K562 (cell line): ENCODE measurements around the gene GPX2. TPM values are rescaled to one million over a fixed set of nuclear protein-coding genes. Genes with fewer than 3 reads are reported as not detected.

Source experiments
- BACH1 ChIP-seq: fragments of 200-800 bp; sonication (Bioruptor generic); IDR thresholded peaks from 2 replicates; pipeline ENCODE4 v1.6.1; 2016; ENCODE audit warnings: missing genetic modification characterization, missing compliant biosample characterization
- EP300 ChIP-seq: IDR thresholded peaks from 2 replicates; pipeline ENCODE4 v1.6.1; 2012; ENCODE audit warnings: low read length, improper control_type of control experiment
- GABPB2 ChIP-seq: fragments of 250-450 bp; sonication (Bioruptor Pico); conservative IDR thresholded peaks from 2 replicates; pipeline ENCODE4 v1.5.1; 2021; ENCODE audit warnings: mild to moderate bottlenecking
- ILK ChIP-seq: fragments of 450-650 bp; IDR thresholded peaks from 2 replicates; pipeline ENCODE4 v1.6.1; 2016; ENCODE audit warnings: missing genetic modification characterization, low read depth, mild to moderate bottlenecking, missing compliant biosample characterization, moderate library complexity, borderline replicate concordance
- JUN ChIP-seq, 2 experiments: sonication (generic) in 1 of 2; formaldehyde crosslinking in 1 of 2; IDR thresholded peaks; 2 replicates each; pipeline versions ENCODE4 v1.6.1 to v1.8.0; 2012 to 2022; ENCODE audit warnings: borderline replicate concordance in 2 of 2, mild to moderate bottlenecking in 2 of 2, improper control_type of control experiment in 1 of 2, low read depth in 1 of 2, low read length in 1 of 2, missing genetic modification reagents in 1 of 2
- MECOM ChIP-seq: fragments of 250-450 bp; sonication (Bioruptor Pico); IDR thresholded peaks from 2 replicates; pipeline ENCODE4 v1.8.0; 2022; ENCODE audit warnings: inconsistent platforms
- MYC ChIP-seq, 2 experiments: fragments of 250-450 bp in 1 of 2; sonication (Bioruptor Pico) in 1 of 2; IDR thresholded peaks; 2 replicates each; pipeline versions ENCODE4 v1.5.1 to v1.6.1; 2012 to 2021; ENCODE audit warnings: low read depth in 2 of 2, borderline replicate concordance in 1 of 2, improper control_type of control experiment in 1 of 2, low read length in 1 of 2, mild to moderate bottlenecking in 1 of 2, moderate library complexity in 1 of 2
- NFE2L1 ChIP-seq: fragments of 450-650 bp; IDR thresholded peaks from 2 replicates; pipeline ENCODE4 v1.6.1; 2016; ENCODE audit warnings: missing genetic modification characterization, low read depth, mild to moderate bottlenecking, missing compliant biosample characterization, moderate library complexity, borderline replicate concordance
- NFXL1 ChIP-seq: fragments of 450-650 bp; formaldehyde crosslinking; IDR thresholded peaks from 2 replicates; pipeline ENCODE4 v1.4.0; 2021; ENCODE audit warnings: mild to moderate bottlenecking
- PHTF2 ChIP-seq: fragments of 250-450 bp; sonication (Bioruptor Pico); IDR thresholded peaks from 2 replicates; pipeline ENCODE4 v1.5.0; 2021; ENCODE audit warnings: mild to moderate bottlenecking
- RFX1 ChIP-seq: fragments of 450-650 bp; IDR thresholded peaks from 2 replicates; pipeline ENCODE4 v1.6.1; 2016; ENCODE audit warnings: mild to moderate bottlenecking, moderate library complexity
- TRIM24 ChIP-seq, 2 experiments: fragments of 450-650 bp; IDR thresholded peaks; 2 replicates each; pipeline ENCODE4 v1.6.1; 2016
- ZNF121 ChIP-seq: sonication (generic); formaldehyde crosslinking; conservative IDR thresholded peaks from 2 replicates; pipeline ENCODE4 v1.8.0; 2022; ENCODE audit warnings: missing genetic modification reagents
- ZNF75A ChIP-seq: fragments of 450-650 bp; formaldehyde crosslinking; IDR thresholded peaks from 2 replicates; pipeline ENCODE4 v1.4.0; 2020; ENCODE audit warnings: mild to moderate bottlenecking
- polyA plus RNA-seq, 8 experiments: library from polyadenylated mRNA; depleted of rRNA in 4 of 8; stranded (reverse) in 5 of 8; unstranded in 3 of 8; fragments of >200 nt; fragmentation: Nextera tagmentation in 2 of 8; fragmentation: Illumina TruSeq in 1 of 8; extraction: Ambion mirVana in 2 of 8; extraction: Trizol in 1 of 8; gene quantifications; 2 replicates each; pipeline versions ENCODE4 v1.2.1 to v1.2.3, GENCODE V29; 2011 to 2014; ENCODE audit warnings: inconsistent platforms in 1 of 8, missing spikeins in 1 of 8
- total RNA-seq, 7 experiments: library from RNA; depleted of rRNA in 6 of 7; stranded (reverse); fragments of >200 nt in 6 of 7; fragmentation: Illumina TruSeq in 2 of 7; extraction: Trizol in 2 of 7; gene quantifications; 2 replicates each; pipeline versions ENCODE4 v1.2.1 to v1.2.3, GENCODE V29; 2011 to 2021; ENCODE audit warnings: low replicate concordance in 1 of 7
- TF ChIP-seq, protein P1 (sequence below): fragments of 250-450 bp; sonication (Bioruptor Pico); IDR thresholded peaks from 2 replicates; pipeline ENCODE4 v1.5.0; 2022; ENCODE audit warnings: mild to moderate bottlenecking
- TF ChIP-seq, protein P2 (sequence below): fragments of 450-650 bp; IDR thresholded peaks from 2 replicates; pipeline ENCODE4 v1.6.1; 2018; ENCODE audit not compliant: partially characterized antibody
- TF ChIP-seq, protein P3 (sequence below): sonication (generic); formaldehyde crosslinking; IDR thresholded peaks from 2 replicates; pipeline ENCODE4 v1.8.0; 2023; ENCODE audit warnings: mild to moderate bottlenecking, missing genetic modification reagents
- TF ChIP-seq, protein P4 (sequence below): conservative IDR thresholded peaks from 2 replicates; pipeline ENCODE4 v1.6.1; 2011; ENCODE audit warnings: low read depth, mild to moderate bottlenecking, low read length; ENCODE audit not compliant: control insufficient read depth

Gene GPX2
- total and polyA plus RNA-seq, 9 of the 15 experiments (the other 6 are each of a cell fraction or from before 2014, with no cell fraction given) = 0.24 TPM; not detected in 8

DNA sequence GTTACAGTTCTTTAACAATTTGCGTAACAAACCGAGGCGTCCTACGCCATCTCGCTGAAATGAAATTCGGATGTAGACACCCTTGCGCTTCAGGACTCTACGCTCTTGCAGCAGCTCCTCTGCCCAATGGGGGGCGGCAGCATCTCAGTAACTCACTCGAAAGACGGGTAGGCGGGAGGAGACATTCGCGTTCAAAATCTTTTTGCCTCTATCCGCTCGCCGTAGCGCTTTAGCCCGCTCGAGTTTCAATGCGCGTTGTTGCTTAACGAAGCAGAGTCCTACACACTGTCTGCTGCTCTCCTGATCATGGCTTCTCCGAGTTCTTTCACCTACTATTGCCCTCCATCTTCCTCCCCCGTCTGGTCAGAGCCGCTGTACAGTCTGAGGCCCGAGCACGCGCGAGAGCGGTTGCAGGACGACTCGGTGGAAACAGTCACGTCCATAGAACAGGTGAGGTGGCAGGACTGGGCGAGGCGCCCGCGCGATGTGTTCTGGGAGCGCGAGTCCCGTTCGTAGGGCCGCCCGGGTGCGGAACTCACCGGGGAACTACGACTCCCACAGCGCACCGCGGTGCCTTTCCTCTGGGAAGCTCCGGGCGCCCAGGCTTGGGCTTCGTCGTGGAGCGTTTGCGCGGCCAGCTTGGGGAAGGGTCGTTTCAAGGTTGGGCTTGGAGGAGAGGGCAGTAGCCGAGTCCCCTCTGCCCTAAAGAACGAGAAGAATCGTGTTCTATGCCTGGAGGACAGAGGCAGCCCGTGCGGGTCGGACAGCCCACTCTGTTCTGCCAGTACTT lies 44.3 kb upstream of the GPX2 start, which contains the start of gene FNTB (continued):
- TF ChIP-seq, protein P1, sequence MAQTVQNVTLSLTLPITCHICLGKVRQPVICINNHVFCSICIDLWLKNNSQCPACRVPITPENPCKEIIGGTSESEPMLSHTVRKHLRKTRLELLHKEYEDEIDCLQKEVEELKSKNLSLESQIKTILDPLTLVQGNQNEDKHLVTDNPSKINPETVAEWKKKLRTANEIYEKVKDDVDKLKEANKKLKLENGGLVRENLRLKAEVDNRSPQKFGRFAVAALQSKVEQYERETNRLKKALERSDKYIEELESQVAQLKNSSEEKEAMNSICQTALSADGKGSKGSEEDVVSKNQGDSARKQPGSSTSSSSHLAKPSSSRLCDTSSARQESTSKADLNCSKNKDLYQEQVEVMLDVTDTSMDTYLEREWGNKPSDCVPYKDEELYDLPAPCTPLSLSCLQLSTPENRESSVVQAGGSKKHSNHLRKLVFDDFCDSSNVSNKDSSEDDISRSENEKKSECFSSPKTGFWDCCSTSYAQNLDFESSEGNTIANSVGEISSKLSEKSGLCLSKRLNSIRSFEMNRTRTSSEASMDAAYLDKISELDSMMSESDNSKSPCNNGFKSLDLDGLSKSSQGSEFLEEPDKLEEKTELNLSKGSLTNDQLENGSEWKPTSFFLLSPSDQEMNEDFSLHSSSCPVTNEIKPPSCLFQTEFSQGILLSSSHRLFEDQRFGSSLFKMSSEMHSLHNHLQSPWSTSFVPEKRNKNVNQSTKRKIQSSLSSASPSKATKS (CRISPR knock-in tag) = no peak
- TF ChIP-seq TRIM24 (IDR thresholded peaks at IDR 0.05) = peak in 1 of 2 experiments; percentile 69; a peak in 2 of 4 replicates
- TF ChIP-seq RFX1 = no peak
- no peak for TF ChIP-seq ILK (tag)
- no peak for TF ChIP-seq GABPB2
- TF ChIP-seq, protein P2, sequence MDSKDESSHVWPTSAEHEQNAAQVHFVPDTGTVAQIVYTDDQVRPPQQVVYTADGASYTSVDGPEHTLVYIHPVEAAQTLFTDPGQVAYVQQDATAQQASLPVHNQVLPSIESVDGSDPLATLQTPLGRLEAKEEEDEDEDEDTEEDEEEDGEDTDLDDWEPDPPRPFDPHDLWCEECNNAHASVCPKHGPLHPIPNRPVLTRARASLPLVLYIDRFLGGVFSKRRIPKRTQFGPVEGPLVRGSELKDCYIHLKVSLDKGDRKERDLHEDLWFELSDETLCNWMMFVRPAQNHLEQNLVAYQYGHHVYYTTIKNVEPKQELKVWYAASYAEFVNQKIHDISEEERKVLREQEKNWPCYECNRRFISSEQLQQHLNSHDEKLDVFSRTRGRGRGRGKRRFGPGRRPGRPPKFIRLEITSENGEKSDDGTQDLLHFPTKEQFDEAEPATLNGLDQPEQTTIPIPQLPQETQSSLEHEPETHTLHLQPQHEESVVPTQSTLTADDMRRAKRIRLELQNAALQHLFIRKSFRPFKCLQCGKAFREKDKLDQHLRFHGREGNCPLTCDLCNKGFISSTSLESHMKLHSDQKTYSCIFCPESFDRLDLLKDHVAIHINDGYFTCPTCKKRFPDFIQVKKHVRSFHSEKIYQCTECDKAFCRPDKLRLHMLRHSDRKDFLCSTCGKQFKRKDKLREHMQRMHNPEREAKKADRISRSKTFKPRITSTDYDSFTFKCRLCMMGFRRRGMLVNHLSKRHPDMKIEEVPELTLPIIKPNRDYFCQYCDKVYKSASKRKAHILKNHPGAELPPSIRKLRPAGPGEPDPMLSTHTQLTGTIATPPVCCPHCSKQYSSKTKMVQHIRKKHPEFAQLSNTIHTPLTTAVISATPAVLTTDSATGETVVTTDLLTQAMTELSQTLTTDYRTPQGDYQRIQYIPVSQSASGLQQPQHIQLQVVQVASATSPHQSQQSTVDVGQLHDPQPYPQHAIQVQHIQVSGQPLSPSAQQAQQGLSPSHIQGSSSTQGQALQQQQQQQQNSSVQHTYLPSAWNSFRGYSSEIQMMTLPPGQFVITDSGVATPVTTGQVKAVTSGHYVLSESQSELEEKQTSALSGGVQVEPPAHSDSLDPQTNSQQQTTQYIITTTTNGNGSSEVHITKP = peak; percentile 31
- TF ChIP-seq, protein P3, sequence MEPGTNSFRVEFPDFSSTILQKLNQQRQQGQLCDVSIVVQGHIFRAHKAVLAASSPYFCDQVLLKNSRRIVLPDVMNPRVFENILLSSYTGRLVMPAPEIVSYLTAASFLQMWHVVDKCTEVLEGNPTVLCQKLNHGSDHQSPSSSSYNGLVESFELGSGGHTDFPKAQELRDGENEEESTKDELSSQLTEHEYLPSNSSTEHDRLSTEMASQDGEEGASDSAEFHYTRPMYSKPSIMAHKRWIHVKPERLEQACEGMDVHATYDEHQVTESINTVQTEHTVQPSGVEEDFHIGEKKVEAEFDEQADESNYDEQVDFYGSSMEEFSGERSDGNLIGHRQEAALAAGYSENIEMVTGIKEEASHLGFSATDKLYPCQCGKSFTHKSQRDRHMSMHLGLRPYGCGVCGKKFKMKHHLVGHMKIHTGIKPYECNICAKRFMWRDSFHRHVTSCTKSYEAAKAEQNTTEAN = 0 out of 2 replicates have a peak, but pooled peaks have one; percentile 40
- 0 out of 2 replicates have a peak, but pooled peaks have one; percentile 7 for TF ChIP-seq JUN (IDR thresholded peaks at IDR 0.05; ENCODE audit: borderline replicate concordance, low read depth, low read length)
- no peak for TF ChIP-seq JUN (CRISPR knock-in tag; IDR thresholded peaks at IDR 0.05; ENCODE audit: borderline replicate concordance)
- TF ChIP-seq MYC (IDR thresholded peaks at IDR 0.05; ENCODE audit: low read depth, low read length) = peak; percentile 75
- TF ChIP-seq MYC (CRISPR knock-in tag; IDR thresholded peaks at IDR 0.05; ENCODE audit: borderline replicate concordance, low read depth) = peak; percentile 35; the same call in 1 of the 2 replicates
- TF ChIP-seq BACH1 = no peak
- 0 out of 2 replicates have a peak, but pooled peaks have one; percentile 34 for TF ChIP-seq EP300
- TF ChIP-seq ZNF75A = no peak
- no peak for TF ChIP-seq ZNF121 (CRISPR knock-in tag)
- no peak for TF ChIP-seq MECOM (CRISPR knock-in tag)
- no peak for TF ChIP-seq NFE2L1 (tag)
- no peak for TF ChIP-seq PHTF2 (CRISPR knock-in tag)
- TF ChIP-seq, protein P4, sequence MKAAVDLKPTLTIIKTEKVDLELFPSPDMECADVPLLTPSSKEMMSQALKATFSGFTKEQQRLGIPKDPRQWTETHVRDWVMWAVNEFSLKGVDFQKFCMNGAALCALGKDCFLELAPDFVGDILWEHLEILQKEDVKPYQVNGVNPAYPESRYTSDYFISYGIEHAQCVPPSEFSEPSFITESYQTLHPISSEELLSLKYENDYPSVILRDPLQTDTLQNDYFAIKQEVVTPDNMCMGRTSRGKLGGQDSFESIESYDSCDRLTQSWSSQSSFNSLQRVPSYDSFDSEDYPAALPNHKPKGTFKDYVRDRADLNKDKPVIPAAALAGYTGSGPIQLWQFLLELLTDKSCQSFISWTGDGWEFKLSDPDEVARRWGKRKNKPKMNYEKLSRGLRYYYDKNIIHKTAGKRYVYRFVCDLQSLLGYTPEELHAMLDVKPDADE = peak; percentile 76
- TF ChIP-seq NFXL1 (CRISPR knock-in tag) = no peak
